Prostate gland (tissue), 2 donors: Measurements from ENCODE around the gene PCIF1.

Experiments
- CTCF ChIP-seq, 4 experiments: fragments of 200-600 bp in 2 of 4; fragments of 450-650 bp in 2 of 4; sonication (generic) in 2 of 4; IDR thresholded peaks; 1 replicate in 3 of 4; 2 replicates in 1 of 4; pipeline ENCODE4 v1.5.1; 2016 to 2019; ENCODE audit warnings: antibody characterized with exemption in 4 of 4, mild to moderate bottlenecking in 2 of 4, moderate library complexity in 2 of 4
- POLR2A ChIP-seq: fragments of 450-650 bp; IDR thresholded peaks from one replicate; pipeline ENCODE4 v1.6.1; 2016; ENCODE audit warnings: antibody characterized with exemption, mild to moderate bottlenecking
- POLR2AphosphoS5 ChIP-seq: sonication (generic); formaldehyde crosslinking; IDR thresholded peaks from one replicate; pipeline ENCODE4 v1.6.1; 2017; ENCODE audit warnings: antibody characterized with exemption

DNA sequence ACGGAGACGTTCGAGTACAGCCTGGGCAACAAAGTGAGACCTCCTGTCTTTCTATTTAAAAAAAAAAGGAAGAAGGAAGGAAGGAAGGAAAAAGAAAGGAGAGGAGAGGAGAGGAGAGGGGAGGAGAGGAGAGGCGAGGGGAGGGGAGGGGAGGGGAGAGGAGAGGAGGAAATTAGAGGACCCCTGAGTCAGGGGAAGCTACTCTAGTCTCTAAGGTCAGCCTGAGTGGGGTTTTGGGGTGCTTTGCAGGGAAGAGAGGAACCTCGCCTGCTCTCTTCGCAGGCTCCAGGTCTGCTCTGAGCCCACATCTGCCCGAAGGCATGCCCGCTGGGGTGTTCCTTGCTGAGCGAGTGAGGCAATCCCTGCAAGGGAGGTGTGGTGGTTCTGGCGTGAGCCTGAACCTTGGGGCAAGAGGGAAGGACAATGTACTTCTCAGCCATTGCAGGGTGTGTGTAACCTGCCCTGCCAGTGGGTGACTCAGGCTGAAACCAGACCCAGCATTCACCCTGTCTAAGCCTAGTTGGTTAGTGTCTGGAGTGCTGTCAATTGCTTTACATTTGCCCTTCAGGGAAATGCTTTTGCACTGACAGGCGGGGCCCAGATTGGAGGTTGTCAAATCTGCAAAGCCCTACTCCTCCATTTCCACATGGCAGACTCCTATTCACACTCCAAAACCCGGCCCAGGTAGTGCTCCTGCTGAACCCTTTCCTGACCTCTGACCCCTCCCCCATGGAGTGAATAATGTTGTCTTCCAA lies 58.9 kb downstream of the PCIF1 start:
- TF ChIP-seq CTCF (IDR thresholded peaks at IDR 0.05): no peak
- TF ChIP-seq POLR2A: no peak
- no peak for TF ChIP-seq POLR2AphosphoS5
